GM19468 (cell line): ENCODE results near the gene PRKCZ.
"Not testable (repeated sequence)": the region's sequence is repeated elsewhere in the genome, so short reads cannot be mapped to it uniquely, and the experiment has no call there.

Experiments
- ATAC-seq: cut with Tn5 transposase; IDR thresholded peaks from one replicate; pipeline ENCODE4 v1.9.1; 2021; ENCODE audit warnings: mild to moderate bottlenecking, moderate library complexity, moderate number of reproducible peaks; ENCODE audit not compliant: unreplicated experiment; ENCODE audit errors: extremely low read depth

Gene PRKCZ

GRCh38 chr1:2130156-2130555, 79.9 kb downstream of the PRKCZ start:
- ATAC-seq = no peak

- no peak for ATAC-seq
Measured at GRCh38 chr1:2130871-2131289, 80.7 kb downstream of the PRKCZ start.

- no peak for ATAC-seq
Measured at GRCh38 chr1:2132222-2133038, 82.2 kb downstream of the PRKCZ start.

- peak; percentile 55 for ATAC-seq
Measured at GRCh38 chr1:2133039-2133878, 83.0 kb downstream of the PRKCZ start.

GRCh38 chr1:2133879-2134215, 83.6 kb downstream of the PRKCZ start:
- no peak for ATAC-seq

- no peak for ATAC-seq
Measured at GRCh38 chr1:2134266-2134620, 84.0 kb downstream of the PRKCZ start.

GRCh38 chr1:2134621-2135307, 84.6 kb downstream of the PRKCZ start:
- ATAC-seq = no peak

GRCh38 chr1:2135441-2135841, 85.2 kb downstream of the PRKCZ start:
- no peak for ATAC-seq

- ATAC-seq = no peak
Measured at GRCh38 chr1:2135941-2136340, 85.7 kb downstream of the PRKCZ start.

GRCh38 chr1:2136386-2137235, 86.4 kb downstream of the PRKCZ start:
- no peak for ATAC-seq

- ATAC-seq = no peak
Measured at GRCh38 chr1:2137257-2138121, 87.3 kb downstream of the PRKCZ start.

- ATAC-seq = not testable (repeated sequence)
Measured at GRCh38 chr1:2139156-2139555, 88.9 kb downstream of the PRKCZ start.

- no peak for ATAC-seq
Measured at GRCh38 chr1:2141025-2141424, 90.8 kb downstream of the PRKCZ start.

- ATAC-seq = no peak
Measured at GRCh38 chr1:2143814-2144500, 93.7 kb downstream of the PRKCZ start.

GRCh38 chr1:2144501-2145090, 94.4 kb downstream of the PRKCZ start:
- ATAC-seq = no peak

GRCh38 chr1:2145946-2146835, 96.0 kb downstream of the PRKCZ start:
- ATAC-seq = no peak

GRCh38 chr1:2146836-2147517, 96.8 kb downstream of the PRKCZ start:
- no peak for ATAC-seq
